Liver (tissue), 9 donors: ENCODE measurements around the gene FIG4. TPM values are rescaled to one million over a fixed set of nuclear protein-coding genes. Genes with fewer than 3 reads are reported as not detected.

Source experiments
- DNase-seq: peaks from one replicate; pipeline ENCODE4 v3.0.0-alpha.2; 2017; ENCODE audit warnings: low spot score
- H3K27ac ChIP-seq, 2 donors: one replicate each; pipeline ENCODE4 v1.7.0; 2013; ENCODE audit warnings: inconsistent platforms in 2 of 2, low read length in 2 of 2, control low read depth in 1 of 2, low read depth in 1 of 2, mild to moderate bottlenecking in 1 of 2
- H3K27me3 ChIP-seq, 4 donors: one replicate each; pipeline versions ENCODE4 v1.6.1 to v1.7.0; 2013; ENCODE audit warnings: low read length in 3 of 4, inconsistent platforms in 1 of 4, mild to moderate bottlenecking in 1 of 4, moderate library complexity in 1 of 4; ENCODE audit not compliant: control insufficient read depth in 4 of 4, insufficient read depth in 4 of 4
- H3K36me3 ChIP-seq, 4 donors: one replicate each; pipeline versions ENCODE4 v1.6.1 to v1.7.0; 2013; ENCODE audit warnings: low read length in 3 of 4, mild to moderate bottlenecking in 3 of 4, low read depth in 1 of 4, moderate library complexity in 1 of 4; ENCODE audit not compliant: control insufficient read depth in 4 of 4, insufficient read depth in 3 of 4
- H3K4me1 ChIP-seq, 4 donors: one replicate each; pipeline versions ENCODE4 v1.6.1 to v1.7.0; 2013; ENCODE audit warnings: low read length in 3 of 4, mild to moderate bottlenecking in 3 of 4, moderate library complexity in 1 of 4; ENCODE audit not compliant: control insufficient read depth in 4 of 4, insufficient read depth in 4 of 4
- H3K4me3 ChIP-seq, 3 donors: one replicate each; pipeline versions ENCODE4 v1.6.1 to v1.7.0; 2013; ENCODE audit warnings: low read length in 3 of 3, control low read depth in 1 of 3, low read depth in 1 of 3, mild to moderate bottlenecking in 1 of 3
- H3K9ac ChIP-seq, 2 donors: one replicate each; pipeline ENCODE4 v1.7.0; 2013; ENCODE audit warnings: low read length in 2 of 2, mild to moderate bottlenecking in 2 of 2, moderate library complexity in 2 of 2, control low read depth in 1 of 2, low read depth in 1 of 2
- H3K9me3 ChIP-seq, 4 donors: one replicate each; pipeline versions ENCODE4 v1.6.1 to v1.7.0; 2013; ENCODE audit warnings: low read length in 3 of 4; ENCODE audit not compliant: control insufficient read depth in 4 of 4
- ATF3 ChIP-seq: IDR thresholded peaks from 2 replicates; pipeline ENCODE4 v1.6.1; 2016; ENCODE audit warnings: antibody characterized with exemption
- EGR1 ChIP-seq, 2 donors: IDR thresholded peaks; 2 replicates each; pipeline ENCODE4 v1.6.1; 2016 to 2018; ENCODE audit warnings: antibody characterized with exemption in 2 of 2, low read depth in 2 of 2
- FOXA1 ChIP-seq: IDR thresholded peaks from 2 replicates; pipeline ENCODE4 v1.6.1; 2016; ENCODE audit warnings: antibody characterized with exemption
- GABPA ChIP-seq, 2 donors: IDR thresholded peaks in 1 of 2; conservative IDR thresholded peaks in 1 of 2; 2 replicates each; pipeline ENCODE4 v1.6.1; 2016; ENCODE audit warnings: antibody characterized with exemption in 2 of 2, mild to moderate bottlenecking in 1 of 2, moderate library complexity in 1 of 2
- HNF4A ChIP-seq, 2 donors: conservative IDR thresholded peaks; 2 replicates each; pipeline ENCODE4 v1.6.1; 2016; ENCODE audit warnings: antibody characterized with exemption in 2 of 2, mild to moderate bottlenecking in 2 of 2
- HNF4G ChIP-seq: IDR thresholded peaks from 2 replicates; pipeline ENCODE4 v1.6.1; 2016; ENCODE audit warnings: antibody characterized with exemption
- JUND ChIP-seq, 2 donors: IDR thresholded peaks; 2 replicates each; pipeline ENCODE4 v1.6.1; 2016; ENCODE audit warnings: antibody characterized with exemption in 2 of 2
- RAD21 ChIP-seq, 2 donors: IDR thresholded peaks; 2 replicates each; pipeline ENCODE4 v1.6.1; 2016; ENCODE audit warnings: antibody characterized with exemption in 2 of 2, mild to moderate bottlenecking in 2 of 2
- REST ChIP-seq: IDR thresholded peaks from 2 replicates; pipeline ENCODE4 v1.6.1; 2016; ENCODE audit warnings: antibody characterized with exemption, mild to moderate bottlenecking
- RXRA ChIP-seq, 2 donors: IDR thresholded peaks; 2 replicates each; pipeline ENCODE4 v1.6.1; 2017 to 2018; ENCODE audit warnings: antibody characterized with exemption in 2 of 2, mild to moderate bottlenecking in 1 of 2
- SP1 ChIP-seq: IDR thresholded peaks from 2 replicates; pipeline ENCODE4 v1.6.1; 2018; ENCODE audit warnings: antibody characterized with exemption, mild to moderate bottlenecking
- TAF1 ChIP-seq: conservative IDR thresholded peaks from 2 replicates; pipeline ENCODE4 v1.6.1; 2016; ENCODE audit warnings: antibody characterized with exemption, mild to moderate bottlenecking
- YY1 ChIP-seq: IDR thresholded peaks from 2 replicates; pipeline ENCODE4 v1.6.1; 2016; ENCODE audit warnings: antibody characterized with exemption, mild to moderate bottlenecking
- ZBTB33 ChIP-seq: IDR thresholded peaks from 2 replicates; pipeline ENCODE4 v1.6.1; 2016; ENCODE audit warnings: antibody characterized with exemption
- WGBS: extraction: QIAGEN DNeasy Blood & Tissue Kit; methylation state at CpG from one replicate; pipeline ENCODE4 v1.1.7; 2013; 5-methylcytosine and 5-hydroxymethylcytosine counted together
- polyA plus RNA-seq, 2 donors: library from polyadenylated mRNA; stranded (reverse) in 1 of 2; unstranded in 1 of 2; fragments of 200-250 nt in 1 of 2; fragments of >200 nt in 1 of 2; fragmentation: Nextera tagmentation in 1 of 2; extraction: Ambion mirVana in 1 of 2; gene quantifications; one replicate each; pipeline versions ENCODE4 v1.2.1 to v1.2.3, GENCODE V29; 2013 to 2015
- total RNA-seq, 2 donors: library from RNA; depleted of rRNA; stranded (reverse); fragments of >200 nt; gene quantifications; one replicate each; pipeline ENCODE4 v1.2.3, GENCODE V29; 2014
- TF ChIP-seq, protein P1 (sequence below): fragments of 150-350 bp; IDR thresholded peaks from 2 replicates; pipeline ENCODE4 v1.5.1; 2017; ENCODE audit warnings: improper control_type of control experiment, low read depth, low read length; ENCODE audit not compliant: missing input control
- TF ChIP-seq, protein P2 (sequence below): IDR thresholded peaks from 2 replicates; pipeline ENCODE4 v1.6.1; 2016; ENCODE audit warnings: antibody characterized with exemption
- donor health status: healthy.
- donor health status: healthy.
- donor health status: healthy.
- donor health status: healthy.
- donor health status: healthy.

Gene FIG4
- total and polyA plus RNA-seq, 4 donors: 3.4 to 8.7 (median 4.6) TPM

DNA sequence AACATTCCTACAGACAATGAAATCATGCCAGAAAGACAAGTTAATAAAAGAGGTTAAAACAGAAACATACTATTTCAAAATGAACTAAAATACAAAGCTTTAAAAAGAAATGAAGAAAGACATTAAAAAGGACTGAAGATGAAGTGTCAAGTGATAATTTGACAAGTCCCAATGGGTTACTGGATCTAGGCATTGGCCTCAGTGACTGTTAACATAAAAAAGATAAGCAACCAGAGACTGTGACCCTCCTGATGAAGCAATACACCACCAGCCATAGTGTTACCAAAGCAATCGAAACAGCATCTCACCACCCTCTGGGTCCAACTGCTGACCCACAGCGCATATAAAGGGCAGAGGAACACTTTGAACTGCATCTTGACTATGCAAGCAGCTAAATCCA is 130.3 kb downstream of the FIG4 start:
- Histone ChIP-seq H3K9me3 (no peaks in the 10 kb centered on the region), H3K27ac (no peak overlapping the region), H3K36me3 (peaks cover 0 to 4% (median 1%) of the 10 kb centered on the region in 4 donors), H3K4me3 (no peak overlapping the region), H3K27me3 (no peaks in the 10 kb centered on the region), H3K9ac (no peak overlapping the region), H3K4me1 (no peaks in the 10 kb centered on the region)
- no peak for DNase-seq
- 82% methylated on average over 2 of the region's 2 CpGs for WGBS
- TF ChIP-seq FOXA1 (no peak), GABPA (IDR thresholded peaks at IDR 0.05 in 1 of 2, conservative IDR thresholded peaks at IDR 0.05 in 1 of 2) (no peak), RAD21 (IDR thresholded peaks at IDR 0.05) (no peak), SP1 (no peak), ZBTB33 (no peak), JUND (IDR thresholded peaks at IDR 0.05) (no peak), HNF4G (no peak), TAF1 (no peak), HNF4A (conservative IDR thresholded peaks at IDR 0.05) (no peak), YY1 (no peak), ATF3 (no peak)

DNA sequence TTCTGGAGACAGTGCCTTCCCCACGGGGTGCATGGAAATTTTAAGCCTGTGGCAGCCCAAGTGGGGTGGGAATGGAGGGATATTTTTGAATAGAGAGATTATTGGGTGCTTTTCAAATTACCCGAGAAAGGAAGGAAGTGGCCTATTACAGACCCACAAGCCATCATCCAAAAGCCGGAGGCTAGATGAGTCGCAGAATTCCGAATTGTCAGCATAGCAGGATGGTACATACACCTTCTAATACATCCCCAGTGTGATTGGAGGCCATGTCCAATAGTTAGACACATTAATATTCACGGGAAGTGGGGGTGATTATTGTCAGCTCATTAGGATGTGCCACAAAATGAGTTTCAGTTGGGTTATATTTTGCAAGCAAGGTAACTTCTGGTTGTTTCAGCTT is 133.0 kb downstream of the FIG4 start:
- no peaks in the 10 kb centered on the region for H3K27me3 ChIP-seq
- no peak overlapping the region for H3K4me3 ChIP-seq
- 87% methylated on average over 6 of the region's 6 CpGs for WGBS
- peaks cover 0 to 8% (median 3%) of the 10 kb centered on the region in 4 donors for H3K36me3 ChIP-seq
- no peaks in the 10 kb centered on the region for H3K4me1 ChIP-seq
- TF ChIP-seq, protein P1, sequence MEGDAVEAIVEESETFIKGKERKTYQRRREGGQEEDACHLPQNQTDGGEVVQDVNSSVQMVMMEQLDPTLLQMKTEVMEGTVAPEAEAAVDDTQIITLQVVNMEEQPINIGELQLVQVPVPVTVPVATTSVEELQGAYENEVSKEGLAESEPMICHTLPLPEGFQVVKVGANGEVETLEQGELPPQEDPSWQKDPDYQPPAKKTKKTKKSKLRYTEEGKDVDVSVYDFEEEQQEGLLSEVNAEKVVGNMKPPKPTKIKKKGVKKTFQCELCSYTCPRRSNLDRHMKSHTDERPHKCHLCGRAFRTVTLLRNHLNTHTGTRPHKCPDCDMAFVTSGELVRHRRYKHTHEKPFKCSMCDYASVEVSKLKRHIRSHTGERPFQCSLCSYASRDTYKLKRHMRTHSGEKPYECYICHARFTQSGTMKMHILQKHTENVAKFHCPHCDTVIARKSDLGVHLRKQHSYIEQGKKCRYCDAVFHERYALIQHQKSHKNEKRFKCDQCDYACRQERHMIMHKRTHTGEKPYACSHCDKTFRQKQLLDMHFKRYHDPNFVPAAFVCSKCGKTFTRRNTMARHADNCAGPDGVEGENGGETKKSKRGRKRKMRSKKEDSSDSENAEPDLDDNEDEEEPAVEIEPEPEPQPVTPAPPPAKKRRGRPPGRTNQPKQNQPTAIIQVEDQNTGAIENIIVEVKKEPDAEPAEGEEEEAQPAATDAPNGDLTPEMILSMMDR: no peak
- TF ChIP-seq ATF3: no peak
- H3K27ac ChIP-seq: no peak overlapping the region
- no peaks in the 10 kb centered on the region for H3K9me3 ChIP-seq
- H3K9ac ChIP-seq: no peak overlapping the region
- no peak for DNase-seq

DNA sequence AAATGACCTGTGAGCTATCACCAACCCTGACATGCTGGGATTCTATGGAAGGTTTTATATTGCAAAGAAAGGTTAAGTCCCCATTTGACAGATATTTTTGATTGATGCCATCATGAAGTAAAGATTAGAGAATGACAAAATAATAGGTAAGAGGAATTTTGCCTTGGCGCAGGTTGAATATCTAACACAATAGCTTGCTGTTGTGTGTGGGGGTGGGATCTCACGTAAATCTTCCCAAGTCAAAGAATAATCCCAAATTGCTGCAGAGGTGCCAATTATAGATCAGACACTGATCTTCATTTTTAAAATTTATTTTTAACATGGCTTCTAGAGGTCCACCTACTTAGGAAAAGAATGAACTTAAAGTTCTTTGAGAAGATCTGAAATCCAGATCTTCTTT is 135.5 kb downstream of the FIG4 start:
- 96% methylated on average over 2 of the region's 2 CpGs for WGBS
- no peak for DNase-seq
- no peak overlapping the region for H3K4me3 ChIP-seq
- H3K27me3 ChIP-seq: no peaks in the 10 kb centered on the region
- no peak overlapping the region for H3K9ac ChIP-seq
- H3K9me3 ChIP-seq: no peaks in the 10 kb centered on the region
- no peak overlapping the region for H3K27ac ChIP-seq
- no peaks in the 10 kb centered on the region for H3K4me1 ChIP-seq
- peaks cover 0 to 8% (median 3%) of the 10 kb centered on the region in 4 donors for H3K36me3 ChIP-seq
- TF ChIP-seq ATF3: no peak
- TF ChIP-seq SP1: no peak
- no peak for TF ChIP-seq TAF1
- no peak for TF ChIP-seq YY1
- TF ChIP-seq EGR1 (IDR thresholded peaks at IDR 0.05; ENCODE audit: low read depth in 2 of 2): no peak
- TF ChIP-seq HNF4G: no peak
- TF ChIP-seq ZBTB33: no peak
- TF ChIP-seq GABPA (IDR thresholded peaks at IDR 0.05 in 1 of 2, conservative IDR thresholded peaks at IDR 0.05 in 1 of 2): no peak
- TF ChIP-seq RAD21 (IDR thresholded peaks at IDR 0.05): no peak
- no peak for TF ChIP-seq RXRA (IDR thresholded peaks at IDR 0.05)
- no peak for TF ChIP-seq FOXA1
- TF ChIP-seq JUND (IDR thresholded peaks at IDR 0.05): no peak
- TF ChIP-seq, protein P2, sequence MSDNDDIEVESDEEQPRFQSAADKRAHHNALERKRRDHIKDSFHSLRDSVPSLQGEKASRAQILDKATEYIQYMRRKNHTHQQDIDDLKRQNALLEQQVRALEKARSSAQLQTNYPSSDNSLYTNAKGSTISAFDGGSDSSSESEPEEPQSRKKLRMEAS: no peak
- no peak for TF ChIP-seq REST
- no peak for TF ChIP-seq HNF4A (conservative IDR thresholded peaks at IDR 0.05)
